ENCODE results near the gene SLC7A6OS.
A peak's percentile ranks its signal among the peaks of the same experiment; 100 is the strongest.

The SLC7A6OS gene

GRCh38 chr16:68328151-68328859, 17.6 kb upstream of the SLC7A6OS start:
- Histone ChIP-seq H2BK5ac (ENCODE audit: low read depth, low read length, poor library complexity, severe bottlenecking) (no peak overlapping the region), H3K27me3 (ENCODE audit: control insufficient read depth in 1 of 2, insufficient read depth in 1 of 2, low read length in 2 of 2) (no peaks in the 10 kb centered on the region), H3K9me3 (ENCODE audit: control insufficient read depth, low read length) (no peaks in the 10 kb centered on the region), H4K8ac (ENCODE audit: low read length) (no peak overlapping the region), H3K4me2 (ENCODE audit: low read length, poor library complexity, severe bottlenecking) (no peak overlapping the region), H3K4me3 (ENCODE audit: insufficient read depth in 1 of 2, low read depth in 1 of 2, low read length in 2 of 2) (no peak overlapping the region), H2BK15ac (ENCODE audit: low read depth, poor library complexity, severe bottlenecking) (no peak overlapping the region), H3K23ac (ENCODE audit: low read length in 2 of 2) (no peak overlapping the region), H3K27ac (ENCODE audit: low read length, poor library complexity, severe bottlenecking) (no peak overlapping the region), H3K18ac (ENCODE audit: low read depth in 1 of 2, low read length in 2 of 2) (no peak overlapping the region), H2BK12ac (ENCODE audit: low read length in 2 of 2) (no peak overlapping the region), H2BK120ac (ENCODE audit: low read depth, low read length) (no peak overlapping the region), H2AK5ac (ENCODE audit: low read length, severe bottlenecking) (no peak overlapping the region), H3K9ac (ENCODE audit: low read length) (no peak overlapping the region), H3K14ac (ENCODE audit: low read length in 2 of 2) (no peak overlapping the region), H3K4ac (ENCODE audit: low read depth in 1 of 2, low read length in 2 of 2) (no peak overlapping the region), H3K36me3 (ENCODE audit: control insufficient read depth in 1 of 2, insufficient read depth in 2 of 2, low read depth in 1 of 2, low read length in 2 of 2) (peaks cover 26 to 47% of the 10 kb centered on the region in 2 experiments), H2AFZ (ENCODE audit: low read depth, low read length) (no peak overlapping the region), H4K91ac (ENCODE audit: low read length) (no peak overlapping the region), H3K79me1 (replicated peaks; ENCODE audit: low read length, poor library complexity, severe bottlenecking) (peaks cover 2% of the 10 kb centered on the region), H3K4me1 (ENCODE audit: control insufficient read depth, insufficient read depth, low read depth, low read length) (peaks cover 2% of the 10 kb centered on the region)
- DNase-seq, result peak; percentile 86
- 53% methylated on average over 10 of the region's 13 CpGs for WGBS

- Histone ChIP-seq H2AFZ (ENCODE audit: low read depth, low read length) (no peak overlapping the region), H4K91ac (ENCODE audit: low read length) (no peak overlapping the region), H3K4me2 (ENCODE audit: low read length, poor library complexity, severe bottlenecking) (no peak overlapping the region), H2BK15ac (ENCODE audit: low read depth, poor library complexity, severe bottlenecking) (no peak overlapping the region), H3K14ac (ENCODE audit: low read length in 2 of 2) (no peak overlapping the region), H3K27me3 (ENCODE audit: control insufficient read depth in 1 of 2, insufficient read depth in 1 of 2, low read length in 2 of 2) (no peaks in the 10 kb centered on the region), H3K79me1 (replicated peaks; ENCODE audit: low read length, poor library complexity, severe bottlenecking) (peaks cover 8% of the 10 kb centered on the region), H3K36me3 (ENCODE audit: control insufficient read depth in 1 of 2, insufficient read depth in 2 of 2, low read depth in 1 of 2, low read length in 2 of 2) (peaks cover 36 to 64% of the 10 kb centered on the region in 2 experiments), H3K4ac (ENCODE audit: low read depth in 1 of 2, low read length in 2 of 2) (no peak overlapping the region), H3K18ac (ENCODE audit: low read depth in 1 of 2, low read length in 2 of 2) (no peak overlapping the region), H3K4me1 (ENCODE audit: control insufficient read depth, insufficient read depth, low read depth, low read length) (no peaks in the 10 kb centered on the region), H3K9me3 (ENCODE audit: control insufficient read depth, low read length) (no peaks in the 10 kb centered on the region), H2AK5ac (ENCODE audit: low read length, severe bottlenecking) (no peak overlapping the region), H3K27ac (ENCODE audit: low read length, poor library complexity, severe bottlenecking) (no peak overlapping the region), H3K9ac (ENCODE audit: low read length) (no peak overlapping the region), H2BK12ac (ENCODE audit: low read length in 2 of 2) (no peak overlapping the region), H3K23ac (ENCODE audit: low read length in 2 of 2) (no peak overlapping the region), H2BK5ac (ENCODE audit: low read depth, low read length, poor library complexity, severe bottlenecking) (no peak overlapping the region), H4K8ac (ENCODE audit: low read length) (no peak overlapping the region), H3K4me3 (ENCODE audit: insufficient read depth in 1 of 2, low read depth in 1 of 2, low read length in 2 of 2) (no peak overlapping the region), H2BK120ac (ENCODE audit: low read depth, low read length) (no peak overlapping the region)
- 91% methylated on average over 8 of the region's 8 CpGs for WGBS
- DNase-seq, result no peak
These were observed 14.1 kb upstream of the SLC7A6OS start for GRCh38 chr16:68324780-68325357.

GRCh38 chr16:68324336-68324735, 13.6 kb upstream of the SLC7A6OS start:
- H3K14ac ChIP-seq (ENCODE audit: low read length in 2 of 2), result no peak overlapping the region
- peaks cover 38 to 66% of the 10 kb centered on the region in 2 experiments for H3K36me3 ChIP-seq (ENCODE audit: control insufficient read depth in 1 of 2, insufficient read depth in 2 of 2, low read depth in 1 of 2, low read length in 2 of 2)
- H3K4ac ChIP-seq (ENCODE audit: low read depth in 1 of 2, low read length in 2 of 2), result no peak overlapping the region
- no peak overlapping the region for H2BK15ac ChIP-seq (ENCODE audit: low read depth, poor library complexity, severe bottlenecking)
- no peak for DNase-seq
- H2AK5ac ChIP-seq (ENCODE audit: low read length, severe bottlenecking), result no peak overlapping the region
- no peak overlapping the region for H3K9ac ChIP-seq (ENCODE audit: low read length)
- no peak overlapping the region for H2BK120ac ChIP-seq (ENCODE audit: low read depth, low read length)
- no peak overlapping the region for H4K8ac ChIP-seq (ENCODE audit: low read length)
- H2AFZ ChIP-seq (ENCODE audit: low read depth, low read length), result no peak overlapping the region
- H3K4me1 ChIP-seq (ENCODE audit: control insufficient read depth, insufficient read depth, low read depth, low read length), result no peaks in the 10 kb centered on the region
- WGBS, result 96% methylated on average over 5 of the region's 5 CpGs
- peaks cover 11% of the 10 kb centered on the region for H3K79me1 ChIP-seq (replicated peaks; ENCODE audit: low read length, poor library complexity, severe bottlenecking)
- no peak overlapping the region for H2BK5ac ChIP-seq (ENCODE audit: low read depth, low read length, poor library complexity, severe bottlenecking)
- no peak overlapping the region for H4K91ac ChIP-seq (ENCODE audit: low read length)
- H3K4me3 ChIP-seq (ENCODE audit: insufficient read depth in 1 of 2, low read depth in 1 of 2, low read length in 2 of 2), result no peak overlapping the region
- H3K23ac ChIP-seq (ENCODE audit: low read length in 2 of 2), result no peak overlapping the region
- no peak overlapping the region for H3K18ac ChIP-seq (ENCODE audit: low read depth in 1 of 2, low read length in 2 of 2)
- H3K27ac ChIP-seq (ENCODE audit: low read length, poor library complexity, severe bottlenecking), result no peak overlapping the region
- H2BK12ac ChIP-seq (ENCODE audit: low read length in 2 of 2), result no peak overlapping the region
- H3K27me3 ChIP-seq (ENCODE audit: control insufficient read depth in 1 of 2, insufficient read depth in 1 of 2, low read length in 2 of 2), result no peaks in the 10 kb centered on the region
- no peaks in the 10 kb centered on the region for H3K9me3 ChIP-seq (ENCODE audit: control insufficient read depth, low read length)
- no peak overlapping the region for H3K4me2 ChIP-seq (ENCODE audit: low read length, poor library complexity, severe bottlenecking)

GRCh38 chr16:68319185-68319908, 8.6 kb upstream of the SLC7A6OS start:
- no peak overlapping the region for H3K4me3 ChIP-seq (ENCODE audit: insufficient read depth in 1 of 2, low read depth in 1 of 2, low read length in 2 of 2)
- no peak overlapping the region for H2BK15ac ChIP-seq (ENCODE audit: low read depth, poor library complexity, severe bottlenecking)
- H3K4ac ChIP-seq (ENCODE audit: low read depth in 1 of 2, low read length in 2 of 2), result no peak overlapping the region
- H3K4me1 ChIP-seq (ENCODE audit: control insufficient read depth, insufficient read depth, low read depth, low read length), result peaks cover 3% of the 10 kb centered on the region
- 98% methylated on average over 6 of the region's 6 CpGs for WGBS
- H3K4me2 ChIP-seq (ENCODE audit: low read length, poor library complexity, severe bottlenecking), result no peak overlapping the region
- no peak overlapping the region for H2AFZ ChIP-seq (ENCODE audit: low read depth, low read length)
- H2BK12ac ChIP-seq (ENCODE audit: low read length in 2 of 2), result no peak overlapping the region
- H3K9me3 ChIP-seq (ENCODE audit: control insufficient read depth, low read length), result no peaks in the 10 kb centered on the region
- H3K79me1 ChIP-seq (replicated peaks; ENCODE audit: low read length, poor library complexity, severe bottlenecking), result peaks cover 23% of the 10 kb centered on the region
- no peak overlapping the region for H3K9ac ChIP-seq (ENCODE audit: low read length)
- H2BK120ac ChIP-seq (ENCODE audit: low read depth, low read length), result no peak overlapping the region
- no peak for DNase-seq
- no peak overlapping the region for H3K18ac ChIP-seq (ENCODE audit: low read depth in 1 of 2, low read length in 2 of 2)
- H4K91ac ChIP-seq (ENCODE audit: low read length), result no peak overlapping the region
- peaks cover 32 to 73% of the 10 kb centered on the region in 2 experiments for H3K36me3 ChIP-seq (ENCODE audit: control insufficient read depth in 1 of 2, insufficient read depth in 2 of 2, low read depth in 1 of 2, low read length in 2 of 2)
- no peak overlapping the region for H4K8ac ChIP-seq (ENCODE audit: low read length)
- no peak overlapping the region for H2AK5ac ChIP-seq (ENCODE audit: low read length, severe bottlenecking)
- H3K27me3 ChIP-seq (ENCODE audit: control insufficient read depth in 1 of 2, insufficient read depth in 1 of 2, low read length in 2 of 2), result no peaks in the 10 kb centered on the region
- H2BK5ac ChIP-seq (ENCODE audit: low read depth, low read length, poor library complexity, severe bottlenecking), result no peak overlapping the region
- no peak overlapping the region for H3K27ac ChIP-seq (ENCODE audit: low read length, poor library complexity, severe bottlenecking)
- H3K14ac ChIP-seq (ENCODE audit: low read length in 2 of 2), result no peak overlapping the region
- H3K23ac ChIP-seq (ENCODE audit: low read length in 2 of 2), result no peak overlapping the region
